HG03097 (cell line): ENCODE measurements around the gene INPP4A.

Experiments
- ATAC-seq: cut with Tn5 transposase; IDR thresholded peaks from one replicate; pipeline ENCODE4 v1.9.1; 2021; ENCODE audit not compliant: unreplicated experiment, low FRiP score

INPP4A gene

DNA sequence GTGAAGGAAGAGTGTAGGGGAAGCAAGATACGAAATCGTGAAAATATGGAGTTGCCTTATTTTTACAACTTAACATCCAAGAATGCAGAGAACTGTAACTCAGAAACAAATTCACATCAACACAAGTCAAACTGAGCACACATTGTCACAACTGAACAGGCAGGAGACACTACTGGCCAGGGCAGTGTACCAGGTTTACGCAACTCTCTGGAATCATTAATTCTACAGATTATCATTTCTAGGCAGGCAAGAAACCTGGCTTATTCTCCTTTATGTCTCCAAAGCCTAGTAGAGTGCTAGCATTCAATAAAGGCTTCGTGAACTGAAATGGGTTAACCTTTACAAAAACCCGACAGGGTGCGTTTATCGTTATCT, 163.1 kb downstream of the INPP4A start:
- no peak for ATAC-seq

DNA sequence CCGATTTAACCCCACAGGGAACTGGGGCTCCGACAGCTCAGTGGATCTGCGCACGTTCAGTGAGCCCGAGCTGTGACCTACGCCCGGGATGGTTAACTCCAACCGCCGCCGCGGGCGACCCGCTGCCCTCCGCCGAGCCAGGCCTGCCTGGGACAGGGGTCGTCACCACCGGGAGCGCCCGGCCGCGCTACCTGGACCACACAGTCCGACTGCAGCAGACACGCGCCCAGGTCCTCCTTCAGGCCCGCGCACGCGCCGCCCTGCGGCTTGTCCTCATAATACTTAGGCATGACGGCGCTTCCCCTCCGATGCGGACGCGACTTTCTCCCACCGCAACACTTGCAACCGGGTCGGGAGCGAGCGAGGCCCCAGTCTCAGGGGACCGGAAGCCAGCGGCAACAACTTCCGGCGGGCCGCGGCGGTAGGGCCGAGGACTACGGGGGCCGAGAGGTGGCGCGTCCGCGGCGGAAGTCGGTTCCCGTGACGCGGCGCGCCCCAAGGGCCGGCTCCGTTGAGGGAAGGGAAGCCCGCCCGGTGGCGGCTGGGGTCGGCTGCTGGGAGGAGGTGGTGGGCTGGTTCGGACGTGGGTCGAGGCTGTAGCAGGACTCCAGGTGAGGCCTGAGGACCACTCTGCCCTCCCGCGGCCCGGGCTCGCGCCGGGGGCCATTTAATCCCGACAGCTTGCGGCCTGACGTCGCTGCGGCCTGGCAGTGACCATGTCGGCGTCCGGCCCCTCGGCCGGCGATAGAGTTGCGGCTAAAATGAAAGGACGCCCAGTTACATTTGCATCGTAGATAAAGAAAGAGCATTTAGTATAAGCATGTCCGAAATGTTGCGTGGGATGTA, 163.7 kb downstream of the INPP4A start, which contains the start of the genes COA5 and UNC50:
COA5 (minus strand) TSS at position 397 of the 846 bp plus-strand sequence; CDS start at position 290, 107 bp downstream.
UNC50 (plus strand) TSS at position 474 of the 846 bp plus-strand sequence. CDS start 1,171 bp downstream, outside the sequence.
- ATAC-seq: peak; percentile 77

DNA sequence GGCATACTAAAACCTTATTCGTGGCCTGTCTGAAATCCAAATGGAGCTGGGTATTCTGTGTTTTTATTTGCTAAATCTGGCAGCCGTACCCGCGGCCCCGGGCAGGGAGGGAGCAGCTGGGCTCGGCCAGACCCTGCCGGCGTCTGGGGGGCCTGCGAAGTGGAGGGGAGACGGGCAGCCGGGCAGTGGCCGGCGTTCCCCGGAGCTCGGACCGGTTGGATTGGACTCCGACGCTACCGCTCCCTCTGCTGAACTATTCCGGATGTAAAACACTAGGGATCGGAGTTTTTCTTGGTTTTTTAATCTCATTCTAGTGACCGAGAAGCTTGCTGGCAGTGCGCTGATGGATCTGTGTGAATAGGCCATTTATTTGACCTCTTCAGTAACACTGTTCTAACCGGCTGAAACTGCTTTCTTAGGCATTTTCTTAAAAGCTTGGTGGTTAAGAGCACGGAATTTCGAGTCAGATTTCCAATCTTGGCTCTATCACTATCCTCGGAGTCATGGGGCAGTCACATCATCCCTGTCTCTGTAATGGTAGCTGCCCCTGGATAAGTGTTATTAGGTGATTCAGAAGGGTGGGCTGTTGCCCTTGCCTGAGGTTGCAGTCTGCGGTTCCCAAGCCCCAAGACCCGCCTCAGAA, 164.4 kb downstream of the INPP4A start:
- no peak for ATAC-seq

DNA sequence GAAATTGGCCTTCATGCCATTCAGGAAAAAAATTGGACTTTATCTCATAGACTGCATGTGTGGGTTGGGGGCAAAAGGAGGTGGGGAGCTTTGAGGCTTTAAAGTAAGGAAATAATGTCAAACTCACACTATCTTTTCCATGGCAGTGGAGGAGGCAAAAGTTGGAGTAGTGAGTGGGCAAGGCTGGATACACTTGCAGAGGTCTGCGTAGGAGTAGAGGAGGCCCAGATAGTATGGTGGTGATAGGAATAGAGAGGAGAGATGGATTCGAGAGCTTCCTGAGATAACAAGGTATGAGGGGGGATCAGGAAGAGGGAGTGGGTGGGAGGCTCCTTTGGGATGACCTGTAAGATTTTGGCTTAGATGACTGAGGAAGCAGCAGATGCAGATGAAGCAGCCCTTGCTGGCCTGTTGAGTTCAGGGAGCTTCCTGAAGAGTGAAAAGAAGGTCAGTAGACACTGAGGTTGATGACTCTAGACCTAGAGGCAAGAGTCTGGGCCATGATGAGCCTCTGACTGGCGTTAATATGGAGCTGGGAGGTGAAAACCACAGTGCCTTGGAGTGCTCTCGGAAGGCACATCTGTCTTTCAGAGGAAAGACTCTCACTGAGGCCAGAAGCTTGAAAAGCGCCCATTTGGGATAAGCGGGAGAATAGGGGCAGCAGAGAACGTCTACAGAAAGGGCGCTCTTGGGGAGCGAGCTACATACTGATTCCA, 169.5 kb downstream of the INPP4A start:
- ATAC-seq: no peak

DNA sequence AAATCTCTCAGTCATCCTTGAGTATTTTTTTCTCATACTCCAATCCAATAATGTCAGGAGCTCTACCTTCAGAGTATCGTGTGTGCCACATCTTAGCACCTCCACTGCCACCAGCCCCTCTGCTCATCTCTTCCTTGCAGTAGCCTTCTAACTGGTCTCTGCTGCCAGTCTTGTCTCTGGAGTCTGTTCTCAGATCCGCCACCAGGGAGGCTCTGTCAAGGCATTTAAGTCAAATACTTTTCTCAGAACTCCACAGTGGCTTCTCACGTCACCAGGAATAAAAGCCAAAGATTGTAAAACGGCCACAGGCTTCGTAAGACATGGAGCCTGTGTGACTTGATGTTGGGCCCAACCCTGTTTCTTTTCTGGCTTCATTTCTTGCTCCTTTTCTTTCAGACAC, 170.8 kb downstream of the INPP4A start:
- no peak for ATAC-seq

DNA sequence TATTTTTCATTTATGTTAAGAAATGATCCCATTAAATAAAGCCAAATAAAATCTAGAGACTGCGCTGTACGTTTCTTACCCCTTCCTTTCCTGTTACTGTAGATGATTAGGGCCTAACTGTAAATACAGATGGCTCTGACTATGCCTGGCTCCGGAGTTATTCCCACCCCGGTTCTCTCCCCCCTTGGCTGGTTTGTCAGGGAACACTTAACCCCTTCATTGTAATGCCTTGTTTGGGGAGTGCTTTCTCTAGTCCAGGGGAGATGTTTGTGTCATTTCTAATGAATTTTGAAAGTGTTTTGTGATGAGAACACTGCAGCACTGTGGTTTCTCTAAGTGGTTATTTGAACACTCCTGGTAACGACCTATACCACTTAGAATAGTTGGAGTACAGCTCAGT, 172.5 kb downstream of the INPP4A start:
- no peak for ATAC-seq

DNA sequence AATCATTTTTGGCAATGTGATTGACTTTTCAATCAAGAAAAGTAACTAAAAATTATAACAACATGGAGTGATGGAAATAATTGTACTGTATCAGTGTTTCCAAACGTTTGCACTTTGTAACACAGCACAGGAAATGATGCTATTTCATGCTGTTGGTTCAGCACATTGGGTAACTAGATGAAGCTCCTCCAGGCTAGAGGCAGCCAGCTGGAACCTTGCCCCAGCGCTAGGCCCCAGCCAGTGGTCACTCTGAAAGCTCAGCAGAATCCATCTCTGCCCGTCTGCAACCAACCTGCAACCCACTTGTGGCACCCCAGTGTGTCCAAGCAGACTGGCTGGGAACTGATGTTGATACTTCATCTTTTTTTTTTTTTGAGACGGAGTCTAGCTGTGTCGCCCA, 179.0 kb downstream of the INPP4A start:
- no peak for ATAC-seq

DNA sequence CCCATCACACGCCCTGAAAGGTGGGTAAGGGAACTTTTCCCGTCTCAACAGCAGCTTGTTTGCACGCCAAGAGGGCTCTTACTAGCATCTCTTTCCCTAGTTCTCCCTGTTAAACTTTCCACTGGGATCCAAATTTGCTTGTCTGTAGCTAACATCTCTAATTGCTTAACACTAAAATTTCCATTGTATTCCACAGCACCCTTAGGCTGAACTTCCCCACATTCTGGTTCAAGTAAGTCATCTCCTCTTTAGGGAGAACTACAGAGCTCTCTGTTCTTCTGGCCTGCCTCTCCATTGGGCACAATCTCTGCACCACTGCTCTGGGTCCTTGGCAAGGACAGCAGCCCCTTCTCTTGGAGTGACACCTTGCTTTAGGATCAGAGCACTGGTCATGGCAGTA, 187.7 kb downstream of the INPP4A start:
- ATAC-seq: no peak

DNA sequence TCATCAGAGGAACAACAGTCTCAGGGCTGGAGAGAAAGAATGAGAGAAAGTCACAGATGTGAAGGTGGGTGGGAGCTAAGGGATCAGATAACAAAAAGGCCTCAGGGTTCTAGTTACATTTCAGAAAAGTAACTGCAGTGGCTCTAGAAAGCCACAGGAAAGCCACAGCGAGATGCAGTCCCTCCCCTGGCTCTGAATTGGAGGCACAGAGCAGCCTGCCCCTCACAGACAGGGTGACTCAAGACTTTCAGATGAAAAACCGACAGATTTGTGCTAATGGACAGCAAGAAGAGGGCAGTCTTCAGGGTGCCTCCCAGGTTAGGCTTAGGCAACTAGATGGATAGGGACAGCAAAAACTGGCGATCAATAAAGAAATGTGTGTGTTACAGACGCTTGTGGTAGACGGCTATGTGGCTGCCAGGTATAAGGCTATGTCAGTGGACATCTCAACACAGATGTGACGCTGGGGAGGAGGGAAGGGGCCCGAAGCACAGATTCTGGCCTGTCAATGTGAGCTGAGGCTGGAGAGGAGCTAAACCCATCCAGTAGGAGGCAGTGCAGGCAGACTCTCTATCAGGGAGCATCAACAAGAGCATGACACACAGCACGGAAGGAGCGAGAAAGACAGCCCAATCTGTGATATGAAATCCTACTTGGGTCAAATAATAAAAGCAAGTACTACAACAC, 189.9 kb downstream of the INPP4A start:
- no peak for ATAC-seq

DNA sequence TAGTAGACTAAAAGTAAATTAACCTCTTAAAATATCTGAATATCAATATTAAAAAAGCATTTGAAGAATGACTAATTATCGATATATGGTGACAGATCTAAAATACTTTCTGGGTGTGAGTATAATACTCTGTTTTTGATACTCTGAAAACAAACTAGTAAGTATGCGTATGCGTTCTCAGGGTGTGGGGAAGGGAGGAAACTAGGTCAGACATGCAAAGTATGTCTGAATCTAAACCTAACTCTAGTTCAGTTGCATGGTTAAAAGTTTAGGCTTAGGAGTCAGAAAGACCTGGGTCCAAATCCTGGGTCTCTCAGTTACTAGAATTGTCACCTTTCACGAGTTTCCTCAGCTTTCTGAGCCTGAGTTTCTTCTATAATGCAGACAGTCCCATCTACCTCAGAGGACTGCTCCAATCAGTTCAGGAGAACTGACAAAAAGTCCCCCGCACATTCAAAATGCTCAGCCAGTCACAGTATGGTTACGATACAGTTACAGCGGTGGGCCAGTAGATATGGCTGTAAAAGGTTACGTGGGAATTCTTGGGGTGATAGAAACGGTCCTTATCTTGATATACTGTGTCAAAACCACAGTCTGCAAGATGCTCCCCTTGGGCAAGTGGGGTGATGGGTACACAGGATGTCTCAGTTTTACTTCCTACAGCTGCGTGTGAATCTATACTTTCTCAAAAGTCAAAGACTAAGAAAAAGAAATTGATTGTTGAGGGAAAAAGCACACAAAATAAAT, 192.9 kb downstream of the INPP4A start:
- peak; percentile 68 for ATAC-seq

DNA sequence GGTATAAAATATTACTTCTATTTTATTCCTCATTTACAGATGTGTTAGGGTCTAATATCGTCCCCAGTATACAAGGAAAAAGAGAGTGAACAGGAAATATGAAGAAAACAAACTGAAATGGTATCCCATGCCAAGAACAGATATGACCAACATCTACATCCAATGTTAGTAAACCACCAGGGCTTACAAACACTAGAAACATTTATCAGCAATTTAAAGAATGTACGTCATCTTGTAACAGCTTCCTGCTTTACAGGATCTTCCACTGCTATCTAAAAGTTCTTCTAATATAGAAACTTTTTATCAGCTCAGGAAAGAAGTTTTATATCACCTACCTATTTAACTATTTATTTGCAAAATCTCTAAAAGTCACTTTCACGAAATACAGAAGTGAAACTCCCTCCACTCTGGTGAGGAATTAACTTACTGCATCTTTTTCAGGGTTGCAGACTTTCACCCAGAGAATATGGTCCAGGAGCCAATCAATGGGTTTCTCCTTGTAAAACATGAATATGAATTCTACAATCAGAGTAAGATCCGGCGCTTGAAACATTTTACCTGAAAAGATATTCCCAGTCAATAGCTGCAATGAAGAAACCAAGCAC, 198.9 kb downstream of the INPP4A start:
- no peak for ATAC-seq
